Naive thymus-derived CD8-positive, alpha-beta T cell (primary cell): Measurements from ENCODE around the gene SLC17A2. TPM values are rescaled to one million over a fixed set of nuclear protein-coding genes. Genes with fewer than 3 reads are reported as not detected.
A peak's percentile ranks its signal among the peaks of the same experiment; 100 is the strongest.

Experiments used
- ATAC-seq, 2 donors: fragments of 150-1000 bp; cut with Tn5 transposase in 1 of 2; sonication (Bioruptor Pico), chemical (Tn5 transposase) in 1 of 2; 1 replicate in 1 of 2; 2 replicates in 1 of 2; pipeline ENCODE4 v1.10.0; 2021; ENCODE audit warnings: mild to moderate bottlenecking in 2 of 2, moderate library complexity in 2 of 2
- POLR2A ChIA-PET: fragments of 350-600 bp; sonication (Branson Sonifier 250); formaldehyde crosslinking; loops from one replicate; lab custom pipeline; 2021; ENCODE audit warnings: antibody characterized with exemption; lab: Charles Lee
- DNase-seq, 10 donors: peaks; one replicate each; pipeline versions ENCODE4 v3.0.0 to v3.0.0-alpha.2; 2020 to 2022
- H3K27ac Mint-ChIP-seq, 10 donors: one replicate each; pipeline ENCODE4 v1.8.0; 2020 to 2022; ENCODE audit warnings: mild to moderate bottlenecking in 10 of 10, mixed read lengths in 10 of 10, moderate library complexity in 4 of 10, inconsistent platforms in 1 of 10
- H3K27me3 Mint-ChIP-seq, 5 donors: one replicate each; pipeline ENCODE4 v1.8.0; 2021 to 2022; ENCODE audit warnings: mixed read lengths in 5 of 5
- H3K36me3 Mint-ChIP-seq, 3 donors: one replicate each; pipeline ENCODE4 v1.8.0; 2020 to 2022; ENCODE audit warnings: mixed read lengths in 3 of 3, mild to moderate bottlenecking in 2 of 3, inconsistent platforms in 1 of 3
- H3K4me1 Mint-ChIP-seq, 4 donors: one replicate each; pipeline ENCODE4 v1.8.0; 2021 to 2022; ENCODE audit warnings: mixed read lengths in 4 of 4
- H3K4me3 Mint-ChIP-seq, 10 donors: one replicate each; pipeline ENCODE4 v1.8.0; 2020 to 2022; ENCODE audit warnings: mild to moderate bottlenecking in 10 of 10, mixed read lengths in 10 of 10, moderate library complexity in 6 of 10, inconsistent platforms in 1 of 10
- H3K9me3 Mint-ChIP-seq, 9 donors: one replicate each; pipeline ENCODE4 v1.8.0; 2020 to 2022; ENCODE audit warnings: mixed read lengths in 9 of 9, mild to moderate bottlenecking in 3 of 9, inconsistent platforms in 1 of 9, moderate library complexity in 1 of 9
- polyA plus RNA-seq, 3 donors: library from polyadenylated mRNA; unstranded; fragments of 300-500 nt; fragmentation: Illumina TruSeq; gene quantifications; one replicate each; pipeline ENCODE4 v1.2.3, GENCODE V29; 2021
- total RNA-seq, 8 experiments: library from RNA in 2 of 8; stranded (reverse) in 2 of 8; gene quantifications; one replicate each; pipeline ENCODE4 v1.2.3 and lab custom pipeline; 2021 to 2026

The SLC17A2 gene
- total and polyA plus RNA-seq, 5 experiments from 2014 or later: not detected

DNA sequence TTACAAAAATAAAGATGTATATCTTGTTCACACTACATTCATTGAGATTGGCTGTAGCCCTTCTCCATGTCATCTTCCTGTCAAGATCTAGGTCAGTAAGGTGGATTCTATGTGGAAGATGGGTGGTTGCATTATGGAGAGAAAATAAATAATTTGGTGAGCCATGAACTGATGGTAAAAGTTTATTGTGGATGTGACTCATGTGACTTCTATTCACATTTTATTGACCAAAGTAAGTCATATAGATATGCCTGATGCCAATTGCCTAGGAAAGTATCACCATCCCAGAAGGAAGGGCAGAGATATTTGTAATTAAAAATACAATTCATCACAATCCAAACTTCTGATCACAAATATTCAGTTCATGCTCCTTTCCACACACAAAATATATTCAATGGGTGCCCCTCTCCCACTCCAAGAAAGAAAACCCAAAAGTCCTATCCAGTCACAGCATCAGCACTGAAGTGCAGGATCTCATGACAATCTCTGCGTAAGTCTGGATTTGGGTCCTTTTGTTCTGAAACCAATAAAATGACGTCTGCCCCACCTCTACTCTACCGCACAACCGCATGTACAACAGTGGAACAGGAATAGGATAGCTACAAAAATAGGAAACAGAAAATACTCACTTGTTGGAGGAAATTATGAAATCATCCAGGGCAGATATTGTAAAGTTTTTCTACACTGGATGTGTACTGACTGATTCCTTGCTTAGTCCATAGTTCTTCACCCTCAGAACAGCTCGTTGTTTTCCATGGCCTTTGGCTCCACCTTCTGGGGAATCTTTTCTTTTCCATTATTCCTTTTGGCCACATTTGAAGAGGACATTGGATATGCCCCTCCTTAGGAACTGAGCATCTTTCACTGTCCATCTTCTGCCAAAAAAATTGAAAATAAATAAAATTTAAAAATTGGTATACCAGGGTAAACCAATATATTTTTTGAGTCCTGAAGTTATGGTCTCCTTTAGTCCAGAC lies 40.3 kb downstream of the SLC17A2 start:
- ATAC-seq: no peak
- POLR2A ChIA-PET: no interaction called here
- peak in 4 of 10 donors; percentile 14 to 22 (median 20) for DNase-seq
- Mint-ChIP-seq H3K4me1 (no peaks in the 10 kb centered on the region), H3K9me3 (peaks cover 0 to 2% (median 0%) of the 10 kb centered on the region in 9 donors), H3K27ac (peak overlapping the region in 1 of 10 donors; percentile 71), H3K27me3 (peaks cover 0 to 5% (median 4%) of the 10 kb centered on the region in 5 donors), H3K36me3 (no peaks in the 10 kb centered on the region), H3K4me3 (no peak overlapping the region)

DNA sequence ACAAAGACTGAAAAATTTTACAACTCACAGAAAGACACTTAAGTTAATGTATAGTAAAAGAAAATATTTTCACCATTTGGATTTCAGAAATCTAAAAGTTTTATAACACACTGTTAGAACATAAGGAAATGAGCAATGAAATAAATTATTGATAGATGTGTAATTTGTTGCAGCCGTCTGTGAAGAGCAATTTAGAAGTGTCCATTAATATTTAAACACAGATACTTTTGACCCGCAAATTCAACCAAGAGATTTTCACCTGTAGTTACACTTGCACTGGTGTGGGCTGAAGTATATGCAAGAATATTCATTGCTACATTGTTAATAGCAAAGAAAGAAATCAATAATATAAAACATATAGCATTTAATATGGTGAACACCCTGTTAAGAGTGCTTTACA lies 41.9 kb downstream of the SLC17A2 start:
- Mint-ChIP-seq H3K4me1 (no peaks in the 10 kb centered on the region), H3K36me3 (no peaks in the 10 kb centered on the region), H3K27ac (no peak overlapping the region), H3K27me3 (peaks cover 0 to 3% (median 0%) of the 10 kb centered on the region in 5 donors), H3K4me3 (no peak overlapping the region), H3K9me3 (peaks cover 0 to 2% (median 0%) of the 10 kb centered on the region in 9 donors)
- no peak for ATAC-seq
- POLR2A ChIA-PET: no interaction called here
- no peak for DNase-seq

DNA sequence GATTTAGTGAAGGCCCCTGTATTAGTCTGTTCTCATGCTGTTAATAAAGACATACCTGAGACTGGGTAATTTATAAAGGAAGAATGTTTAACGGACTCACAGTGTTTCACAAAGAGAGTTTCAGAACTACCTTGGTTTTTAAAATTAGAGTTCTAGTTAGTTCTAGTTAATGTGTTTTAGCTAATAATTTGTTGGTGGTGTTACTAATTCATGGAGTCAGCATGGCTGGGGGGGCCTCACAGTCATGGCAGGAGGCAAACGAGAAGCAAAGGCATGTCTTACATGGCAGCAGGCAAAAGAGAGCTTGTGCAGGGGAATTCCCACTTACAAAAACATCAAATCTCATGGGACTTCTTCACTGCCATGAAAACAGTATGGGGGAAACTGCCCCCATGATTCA lies 44.4 kb downstream of the SLC17A2 start:
- POLR2A ChIA-PET: no interaction called here
- Mint-ChIP-seq H3K4me1 (peaks cover 2 to 9% (median 4%) of the 10 kb centered on the region in 4 donors), H3K4me3 (no peak overlapping the region), H3K9me3 (peaks cover 0 to 2% (median 0%) of the 10 kb centered on the region in 9 donors), H3K27me3 (peaks cover 0 to 4% (median 0%) of the 10 kb centered on the region in 5 donors), H3K36me3 (no peaks in the 10 kb centered on the region), H3K27ac (no peak overlapping the region)
- DNase-seq (no peak), ATAC-seq (no peak)

DNA sequence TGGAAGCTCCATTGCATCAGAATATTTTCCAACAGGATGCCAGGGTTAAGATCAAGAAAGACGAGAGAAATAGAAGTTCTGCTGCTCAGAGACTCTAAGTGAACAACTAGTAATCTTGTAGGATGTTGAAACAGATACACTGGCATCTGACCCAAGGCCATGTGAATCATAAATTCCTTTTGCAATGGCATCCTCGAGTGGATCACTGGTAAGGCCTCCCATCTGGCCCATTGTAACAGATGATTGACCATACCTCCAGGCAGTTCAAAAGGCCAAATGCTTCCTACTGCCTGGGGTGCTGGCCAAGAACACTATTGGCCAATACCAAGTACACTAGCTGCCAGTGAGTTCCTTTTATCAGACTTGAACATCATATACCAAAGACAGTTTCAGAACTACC lies 46.5 kb downstream of the SLC17A2 start:
- no peaks in the 10 kb centered on the region for H3K36me3 Mint-ChIP-seq
- no peak overlapping the region for H3K27ac Mint-ChIP-seq
- ATAC-seq (no peak), DNase-seq (no peak)
- peaks cover 2 to 9% (median 4%) of the 10 kb centered on the region in 4 donors for H3K4me1 Mint-ChIP-seq
- H3K9me3 Mint-ChIP-seq: peaks cover 0 to 2% (median 0%) of the 10 kb centered on the region in 9 donors
- peaks cover 0 to 4% (median 0%) of the 10 kb centered on the region in 5 donors for H3K27me3 Mint-ChIP-seq
- POLR2A ChIA-PET: no interaction called here
- H3K4me3 Mint-ChIP-seq: no peak overlapping the region

GRCh38 chr6:25883536-25883935 lies 47.0 kb downstream of the SLC17A2 start:
- ATAC-seq: no peak
- POLR2A ChIA-PET: no interaction called here

GRCh38 chr6:25882051-25882496 lies 48.4 kb downstream of the SLC17A2 start:
- peaks cover 2 to 9% (median 4%) of the 10 kb centered on the region in 4 donors for H3K4me1 Mint-ChIP-seq
- DNase-seq: peak in 8 of 10 donors; percentile 11 to 68 (median 34)
- POLR2A ChIA-PET: no interaction called here
- peak overlapping the region in 6 of 10 donors; percentile 34 to 89 (median 70) for H3K27ac Mint-ChIP-seq
- peaks cover 0 to 7% (median 0%) of the 10 kb centered on the region in 5 donors for H3K27me3 Mint-ChIP-seq
- peak overlapping the region in 9 of 10 donors; percentile 78 to 90 (median 84) for H3K4me3 Mint-ChIP-seq
- peaks cover 0 to 2% (median 0%) of the 10 kb centered on the region in 9 donors for H3K9me3 Mint-ChIP-seq
- peak; percentile 81 to 82 for ATAC-seq
- no peaks in the 10 kb centered on the region for H3K36me3 Mint-ChIP-seq

More at GRCh38 chr6:25883536-25883935, 47.0 kb downstream of the SLC17A2 start:
- Mint-ChIP-seq H3K27me3 (peaks cover 0 to 7% (median 0%) of the 10 kb centered on the region in 5 donors), H3K9me3 (peaks cover 0 to 2% (median 0%) of the 10 kb centered on the region in 9 donors), H3K27ac (no peak overlapping the region), H3K4me1 (peaks cover 2 to 9% (median 4%) of the 10 kb centered on the region in 4 donors), H3K4me3 (no peak overlapping the region), H3K36me3 (no peaks in the 10 kb centered on the region)
- no peak for DNase-seq

- no peaks in the 10 kb centered on the region for H3K9me3 Mint-ChIP-seq
- DNase-seq: no peak
- H3K27ac Mint-ChIP-seq: no peak overlapping the region
- H3K36me3 Mint-ChIP-seq: no peaks in the 10 kb centered on the region
- H3K4me3 Mint-ChIP-seq: no peak overlapping the region
- H3K27me3 Mint-ChIP-seq: peaks cover 0 to 7% (median 0%) of the 10 kb centered on the region in 5 donors
- POLR2A ChIA-PET: no interaction called here
- ATAC-seq: no peak
- H3K4me1 Mint-ChIP-seq: peaks cover 2 to 9% (median 4%) of the 10 kb centered on the region in 4 donors
Observed at GRCh38 chr6:25880601-25881000, 49.9 kb downstream of the SLC17A2 start.

GRCh38 chr6:25878721-25879322 lies 51.7 kb downstream of the SLC17A2 start:
- no peak overlapping the region for H3K4me3 Mint-ChIP-seq
- no peak overlapping the region for H3K27ac Mint-ChIP-seq
- ATAC-seq: no peak
- DNase-seq: no peak
- H3K9me3 Mint-ChIP-seq: no peaks in the 10 kb centered on the region
- no peaks in the 10 kb centered on the region for H3K36me3 Mint-ChIP-seq
- peaks cover 7 to 18% (median 10%) of the 10 kb centered on the region in 4 donors for H3K4me1 Mint-ChIP-seq
- POLR2A ChIA-PET: interaction anchor here (0.6 kb wide), 1 partner anchor 600 kb away, joined by 5 read pairs; the partner anchor contains the start of gene CARMIL1
- H3K27me3 Mint-ChIP-seq: peaks cover 0 to 7% (median 0%) of the 10 kb centered on the region in 5 donors

DNA sequence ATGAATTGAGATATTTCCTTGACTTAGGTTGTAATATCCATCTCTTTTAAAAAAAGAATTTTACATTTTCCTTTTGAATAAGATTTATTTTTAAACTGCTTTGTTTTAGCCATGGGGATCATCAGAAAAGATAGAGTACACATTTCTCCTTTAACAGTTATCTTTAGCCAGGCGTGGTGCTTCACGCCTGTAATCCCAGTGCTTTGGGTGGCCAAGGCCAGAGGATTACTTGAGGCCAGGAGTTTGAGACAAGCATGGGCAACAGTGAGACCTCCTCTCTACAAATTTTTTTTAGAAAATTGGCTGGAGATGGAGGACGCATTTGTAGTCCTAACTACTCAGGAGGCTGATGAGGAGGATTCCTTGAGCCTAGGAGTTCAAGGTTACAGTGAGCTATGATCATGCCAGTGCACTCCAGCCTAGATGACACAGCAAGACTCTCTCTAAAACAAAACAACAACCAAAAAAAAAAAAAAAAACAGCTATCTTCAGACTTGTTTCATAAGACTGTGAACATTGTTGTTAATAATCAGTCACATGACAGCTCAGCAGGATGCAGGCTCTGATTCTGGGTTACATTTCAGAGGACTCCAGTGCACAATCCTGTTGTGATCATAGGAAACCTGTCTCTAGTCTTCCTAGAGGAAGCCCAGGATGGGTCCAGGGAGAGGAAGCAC lies 54.4 kb downstream of the SLC17A2 start:
- peak overlapping the region in 1 of 10 donors; percentile 73 for H3K27ac Mint-ChIP-seq
- DNase-seq (no peak), ATAC-seq (no peak)
- no peak overlapping the region for H3K4me3 Mint-ChIP-seq
- H3K27me3 Mint-ChIP-seq: peaks cover 0 to 3% (median 0%) of the 10 kb centered on the region in 5 donors
- no peaks in the 10 kb centered on the region for H3K9me3 Mint-ChIP-seq
- no peaks in the 10 kb centered on the region for H3K36me3 Mint-ChIP-seq
- H3K4me1 Mint-ChIP-seq: peaks cover 5 to 20% (median 17%) of the 10 kb centered on the region in 4 donors
- POLR2A ChIA-PET: no interaction called here

DNA sequence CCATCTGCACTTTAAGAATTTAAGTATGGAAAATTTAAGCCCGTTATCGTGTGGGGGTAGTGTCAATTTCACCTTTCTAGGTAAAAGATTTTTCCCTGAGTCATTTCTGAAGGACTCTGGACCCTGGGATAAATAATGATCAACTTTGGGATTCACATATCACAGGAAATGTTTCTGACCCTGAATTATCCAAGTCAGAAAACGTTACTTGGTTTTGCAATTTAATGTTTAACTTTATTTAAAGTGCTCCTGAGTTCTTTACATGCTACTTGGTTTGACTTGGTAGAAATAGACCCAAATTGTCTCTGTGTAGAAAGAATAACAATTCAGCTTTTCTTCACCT lies 55.0 kb downstream of the SLC17A2 start:
- DNase-seq (no peak), ATAC-seq (no peak)
- no peak overlapping the region for H3K27ac Mint-ChIP-seq
- H3K4me3 Mint-ChIP-seq: no peak overlapping the region
- H3K27me3 Mint-ChIP-seq: peaks cover 0 to 3% (median 0%) of the 10 kb centered on the region in 5 donors
- no peaks in the 10 kb centered on the region for H3K36me3 Mint-ChIP-seq
- peaks cover 5 to 20% (median 17%) of the 10 kb centered on the region in 4 donors for H3K4me1 Mint-ChIP-seq
- H3K9me3 Mint-ChIP-seq: no peaks in the 10 kb centered on the region
- POLR2A ChIA-PET: no interaction called here

- Mint-ChIP-seq H3K4me1 (peaks cover 5 to 20% (median 17%) of the 10 kb centered on the region in 4 donors), H3K36me3 (no peaks in the 10 kb centered on the region), H3K27me3 (peaks cover 0 to 3% (median 0%) of the 10 kb centered on the region in 5 donors), H3K27ac (no peak overlapping the region), H3K4me3 (no peak overlapping the region), H3K9me3 (no peaks in the 10 kb centered on the region)
- POLR2A ChIA-PET: no interaction called here
- DNase-seq (no peak), ATAC-seq (peak; percentile 46 to 64)
Observed at GRCh38 chr6:25874822-25875562, 55.5 kb downstream of the SLC17A2 start.

DNA sequence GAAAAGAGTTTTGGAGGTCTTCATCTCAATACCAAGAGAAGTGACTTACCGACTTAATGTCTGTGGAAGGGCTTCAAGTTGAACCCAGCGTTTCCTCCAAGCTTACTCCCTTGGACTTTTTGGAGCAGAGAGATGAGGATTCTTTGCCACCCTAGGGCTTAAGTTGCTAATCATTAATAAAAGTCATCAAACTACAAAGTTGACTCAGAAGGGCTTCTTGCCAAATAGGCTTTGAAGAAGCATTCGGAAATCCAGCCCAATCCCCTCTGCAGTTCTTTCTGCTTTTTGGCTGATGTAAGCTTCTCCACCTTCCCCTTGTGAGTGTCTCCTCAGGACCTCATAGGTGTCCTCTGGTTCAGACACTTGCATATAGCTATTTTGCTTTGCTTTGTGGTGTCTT lies 56.4 kb downstream of the SLC17A2 start, which contains the start of gene SLC17A3:
Gene SLC17A3 (minus strand): TSS at position 126 of the 400 bp plus-strand sequence. CDS start 5,856 bp downstream, outside the sequence.
- Mint-ChIP-seq H3K4me1 (peaks cover 5 to 20% (median 17%) of the 10 kb centered on the region in 4 donors), H3K9me3 (no peaks in the 10 kb centered on the region), H3K27me3 (peaks cover 0 to 3% (median 0%) of the 10 kb centered on the region in 5 donors), H3K27ac (no peak within 1 kb of the TSS), H3K4me3 (peak within 1 kb of the TSS in 1 of 10 donors; percentile 22), H3K36me3 (no peaks in the 10 kb centered on the region)
- POLR2A ChIA-PET: no interaction called here
- no peak for DNase-seq
- no peak for ATAC-seq
